Measurements from ENCODE around the gene CCL26.
A peak's percentile ranks its signal among the peaks of the same experiment; 100 is the strongest.
"Not testable (repeated sequence)": the region's sequence is repeated elsewhere in the genome, so short reads cannot be mapped to it uniquely, and the experiment has no call there.

CCL26 gene

DNA sequence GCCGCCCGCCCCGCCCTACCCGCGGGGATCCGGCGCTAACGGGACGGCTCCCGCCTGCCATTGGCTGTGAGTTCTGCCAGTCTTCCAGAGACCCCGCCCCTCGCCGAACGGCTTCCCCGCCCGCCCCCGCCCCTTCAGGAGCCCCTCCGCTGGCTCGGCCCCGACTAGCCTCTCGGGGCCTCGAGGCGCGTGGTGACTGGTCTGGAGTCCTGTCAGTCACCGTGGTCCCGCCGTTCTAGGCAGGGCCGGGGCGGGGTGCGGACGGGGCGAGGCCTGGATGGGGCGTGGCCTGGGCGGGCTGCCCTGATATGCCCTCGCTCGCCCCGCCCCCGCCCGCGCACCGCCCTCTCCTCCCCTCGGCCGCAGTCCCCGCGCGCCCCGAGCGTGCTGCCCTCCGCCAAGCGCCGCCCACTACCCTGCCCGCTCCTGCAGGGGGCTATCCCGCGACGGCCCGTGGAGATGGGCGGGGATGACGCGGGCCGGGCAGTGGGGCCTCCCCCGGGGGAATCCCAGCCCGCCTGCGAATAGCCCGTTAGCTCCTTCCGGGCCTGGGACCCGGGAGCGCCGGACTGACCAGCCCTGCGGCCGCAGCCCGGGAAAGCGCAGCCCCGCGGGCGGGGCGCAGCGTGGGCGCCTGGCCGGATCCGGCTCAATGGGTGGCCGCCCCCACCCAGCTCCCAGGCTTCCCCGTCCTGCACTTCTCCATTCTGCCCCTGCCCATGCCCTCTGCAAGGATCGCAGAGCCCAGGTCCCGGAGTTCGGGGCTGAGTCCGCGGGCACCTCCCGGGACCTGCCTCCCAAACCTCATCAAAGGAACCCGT, 32.8 kb downstream of the CCL26 start:
- Histone ChIP-seq H3K4me1 (ENCODE audit: insufficient read depth, low read length) (peaks cover 7% of the 10 kb centered on the region), H3K9ac (ENCODE audit: low read depth, low read length) (peak overlapping the region; percentile 86), H3K9me3 (ENCODE audit: control insufficient read depth, insufficient read depth, low read length) (no peaks in the 10 kb centered on the region), H3K36me3 (ENCODE audit: insufficient read depth, low read length) (no peaks in the 10 kb centered on the region)

GRCh38 chr7:75738604-75738974, 33.4 kb downstream of the CCL26 start, which contains the start of gene HIP1:
HIP1 (minus strand) TSS chr7:75738941; CDS start chr7:75738920, 21 bp downstream.
- Histone ChIP-seq H3K9me3 (ENCODE audit: control insufficient read depth, insufficient read depth, low read length) (no peaks in the 10 kb centered on the region), H3K36me3 (ENCODE audit: insufficient read depth, low read length) (no peaks in the 10 kb centered on the region), H3K9ac (ENCODE audit: low read depth, low read length) (peak within 1 kb of the TSS; percentile 86), H3K4me1 (ENCODE audit: insufficient read depth, low read length) (peaks cover 7% of the 10 kb centered on the region)

DNA sequence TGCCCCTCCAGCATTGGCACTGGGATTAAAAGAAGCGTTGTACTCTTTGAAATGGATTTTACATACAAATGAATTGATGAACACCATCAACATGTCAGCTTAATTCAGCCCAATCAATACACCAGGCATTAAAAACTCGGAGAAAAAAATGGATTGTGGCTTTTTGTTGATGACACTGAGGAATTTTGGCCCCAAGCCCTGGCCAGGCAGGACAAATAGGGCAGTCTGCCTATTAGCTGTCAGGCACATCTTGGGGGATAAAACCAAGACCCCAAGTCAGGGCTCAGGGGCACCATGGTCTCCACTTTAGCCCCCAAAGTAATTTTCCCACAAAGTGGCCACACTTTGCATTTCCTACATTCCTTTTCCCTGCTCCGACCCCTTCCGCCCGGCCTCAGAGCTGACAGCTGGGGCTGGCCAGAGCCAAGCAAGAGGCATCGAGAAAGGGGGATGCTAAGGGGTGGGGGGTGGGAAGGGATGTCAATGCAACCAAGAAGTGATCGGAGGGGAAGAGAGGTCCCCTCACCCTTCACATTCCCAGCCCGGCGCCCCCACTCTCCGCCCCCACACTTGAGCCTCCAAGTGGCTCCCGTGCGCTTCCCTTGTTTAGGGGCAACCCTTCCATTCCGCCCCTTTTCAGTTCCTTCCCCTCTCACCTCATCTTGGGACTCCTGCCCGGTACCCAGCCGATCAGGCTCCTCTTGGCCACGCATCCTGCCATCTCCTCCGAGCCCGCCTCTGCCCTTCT, 34.0 kb downstream of the CCL26 start:
- Histone ChIP-seq H3K9me3 (ENCODE audit: control insufficient read depth, insufficient read depth, low read length) (no peaks in the 10 kb centered on the region), H3K4me1 (ENCODE audit: insufficient read depth, low read length) (peaks cover 8% of the 10 kb centered on the region), H3K36me3 (ENCODE audit: insufficient read depth, low read length) (no peaks in the 10 kb centered on the region), H3K9ac (ENCODE audit: low read depth, low read length) (peak overlapping the region; percentile 86; the same call in 1 of the 2 replicates)

DNA sequence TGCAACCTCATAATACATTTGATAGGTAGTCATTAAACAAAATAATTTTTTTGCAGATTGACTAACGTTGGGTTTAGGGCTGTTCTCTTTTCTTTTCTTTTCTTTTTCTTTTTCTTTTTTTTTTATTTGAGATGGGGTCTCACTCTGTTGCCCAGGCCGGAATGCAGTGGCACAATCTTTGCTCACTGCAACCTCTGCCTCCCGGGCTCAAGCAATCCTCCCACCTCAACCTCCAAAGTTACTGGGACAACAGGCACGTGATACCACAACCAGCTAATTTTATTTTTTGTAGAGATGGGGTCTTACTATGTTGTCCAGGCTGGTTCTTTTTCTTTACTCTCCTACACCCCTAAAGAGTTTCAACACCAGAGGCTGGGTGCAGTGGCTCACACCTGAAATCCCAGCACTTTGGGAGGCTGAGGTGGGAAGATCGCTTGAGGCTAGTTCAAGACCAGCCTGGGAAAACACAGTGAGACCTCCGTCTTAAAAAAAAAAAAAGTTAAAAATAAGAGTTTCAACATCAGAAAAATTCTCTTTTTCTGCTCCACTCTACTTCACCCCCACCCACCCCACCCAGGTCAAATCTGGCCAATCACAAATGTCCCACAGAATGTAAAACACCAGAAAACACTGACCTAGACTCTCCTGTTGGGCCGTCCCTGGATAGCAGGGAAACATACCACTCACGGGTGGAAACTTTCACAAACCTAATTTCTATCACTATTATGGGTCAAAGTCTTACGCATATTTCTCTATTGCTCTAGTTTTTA, 36.2 kb downstream of the CCL26 start:
- H3K9me3 ChIP-seq (ENCODE audit: control insufficient read depth, insufficient read depth, low read length), result no peaks in the 10 kb centered on the region
- H3K4me1 ChIP-seq (ENCODE audit: insufficient read depth, low read length), result peaks cover 15% of the 10 kb centered on the region
- no peak overlapping the region for H3K9ac ChIP-seq (ENCODE audit: low read depth, low read length)

DNA sequence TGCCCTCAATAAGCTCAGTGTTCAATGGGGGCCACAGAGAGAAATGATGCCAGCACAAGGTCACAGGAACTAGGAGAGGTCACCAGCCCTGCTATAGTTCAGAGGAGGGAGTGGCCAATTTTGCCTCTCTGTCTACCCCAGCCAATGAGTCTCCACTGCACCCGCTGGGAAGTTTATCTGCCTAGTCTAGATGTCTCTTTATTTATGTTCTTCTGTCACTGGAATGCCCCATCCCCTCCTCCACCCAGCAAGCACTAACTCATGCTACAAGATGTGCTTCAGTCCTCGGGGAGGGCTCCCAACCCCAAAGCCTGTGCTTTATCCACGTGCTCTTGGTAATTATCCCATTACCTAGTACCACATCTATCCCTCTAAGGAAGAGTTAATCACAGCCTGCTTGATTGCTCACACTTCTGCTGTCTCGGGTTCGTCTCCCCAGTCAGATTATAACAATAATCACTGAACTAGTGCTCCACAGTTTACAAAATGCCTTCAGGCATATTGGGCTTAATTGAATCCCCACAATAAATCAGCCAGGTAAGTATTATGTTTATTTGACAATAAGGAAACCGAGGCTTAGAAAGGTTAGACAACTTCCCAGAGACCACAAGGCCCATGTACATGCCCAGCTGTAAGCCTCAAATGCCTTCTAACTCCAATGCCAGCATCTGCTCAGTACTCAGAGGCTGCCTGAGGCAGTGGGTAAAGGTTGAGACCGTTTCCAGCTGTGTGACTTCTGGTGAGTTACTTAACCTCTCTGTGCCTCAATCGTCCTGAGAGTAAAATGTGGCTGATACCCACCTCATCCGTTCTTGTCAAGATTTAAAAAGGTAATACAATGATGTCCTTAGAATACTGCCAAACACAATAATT, 37.2 kb downstream of the CCL26 start:
- Histone ChIP-seq H3K36me3 (ENCODE audit: insufficient read depth, low read length) (no peaks in the 10 kb centered on the region), H3K9me3 (ENCODE audit: control insufficient read depth, insufficient read depth, low read length) (no peaks in the 10 kb centered on the region), H3K9ac (ENCODE audit: low read depth, low read length) (no peak overlapping the region), H3K4me1 (ENCODE audit: insufficient read depth, low read length) (peaks cover 18% of the 10 kb centered on the region)

More for the DNA sequence above, 36.2 kb downstream of the CCL26 start:
- H3K36me3 ChIP-seq (ENCODE audit: insufficient read depth, low read length), result no peaks in the 10 kb centered on the region

- no peaks in the 10 kb centered on the region for H3K36me3 ChIP-seq (ENCODE audit: insufficient read depth, low read length)
- H3K4me1 ChIP-seq (ENCODE audit: insufficient read depth, low read length), result peaks cover 27% of the 10 kb centered on the region
- H3K9ac ChIP-seq (ENCODE audit: low read depth, low read length), result no peak overlapping the region
- H3K9me3 ChIP-seq (ENCODE audit: control insufficient read depth, insufficient read depth, low read length), result no peaks in the 10 kb centered on the region
Observed at GRCh38 chr7:75732764-75733630, 39.0 kb downstream of the CCL26 start.

- H3K36me3 ChIP-seq (ENCODE audit: insufficient read depth, low read length), result no peaks in the 10 kb centered on the region
- no peaks in the 10 kb centered on the region for H3K9me3 ChIP-seq (ENCODE audit: control insufficient read depth, insufficient read depth, low read length)
- H3K9ac ChIP-seq (ENCODE audit: low read depth, low read length), result no peak overlapping the region
- peaks cover 28% of the 10 kb centered on the region for H3K4me1 ChIP-seq (ENCODE audit: insufficient read depth, low read length)
Observed at GRCh38 chr7:75732016-75732521, 39.9 kb downstream of the CCL26 start.

DNA sequence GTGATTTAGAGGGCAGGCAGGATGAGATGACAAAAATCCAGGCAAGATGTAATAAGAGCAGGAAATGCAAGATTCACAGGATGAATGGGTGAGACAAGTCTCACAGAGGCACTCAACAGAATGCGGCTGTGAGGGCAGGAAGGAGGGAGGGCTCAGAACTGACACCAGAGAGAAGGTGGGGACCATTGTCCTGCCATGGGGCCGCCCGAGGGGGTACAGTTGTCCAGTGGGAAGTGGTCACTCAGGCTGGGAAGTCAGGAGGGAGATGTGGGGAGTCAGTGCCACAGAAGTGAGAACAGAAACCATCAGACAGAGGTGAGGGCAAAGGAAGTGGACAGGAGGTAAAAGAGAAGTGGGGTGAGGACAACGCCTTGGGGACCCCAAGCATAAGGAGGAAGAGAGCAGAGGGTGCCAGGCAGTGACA, 42.1 kb downstream of the CCL26 start:
- Histone ChIP-seq H3K36me3 (ENCODE audit: insufficient read depth, low read length) (no peaks in the 10 kb centered on the region), H3K9ac (ENCODE audit: low read depth, low read length) (no peak overlapping the region), H3K9me3 (ENCODE audit: control insufficient read depth, insufficient read depth, low read length) (no peaks in the 10 kb centered on the region), H3K4me1 (ENCODE audit: insufficient read depth, low read length) (peaks cover 25% of the 10 kb centered on the region)

GRCh38 chr7:75727881-75728593, 44.0 kb downstream of the CCL26 start:
- Histone ChIP-seq H3K9me3 (ENCODE audit: control insufficient read depth, insufficient read depth, low read length) (no peaks in the 10 kb centered on the region), H3K36me3 (ENCODE audit: insufficient read depth, low read length) (no peaks in the 10 kb centered on the region), H3K9ac (ENCODE audit: low read depth, low read length) (no peak overlapping the region), H3K4me1 (ENCODE audit: insufficient read depth, low read length) (peaks cover 21% of the 10 kb centered on the region)

- not testable (repeated sequence) for H3K36me3 ChIP-seq (ENCODE audit: insufficient read depth, low read length); H3K9me3 ChIP-seq (ENCODE audit: control insufficient read depth, insufficient read depth, low read length); H3K9ac ChIP-seq (ENCODE audit: low read depth, low read length)
- peaks cover 18% of the 10 kb centered on the region for H3K4me1 ChIP-seq (ENCODE audit: insufficient read depth, low read length)
Observed at GRCh38 chr7:75727351-75727750, 44.7 kb downstream of the CCL26 start.

DNA sequence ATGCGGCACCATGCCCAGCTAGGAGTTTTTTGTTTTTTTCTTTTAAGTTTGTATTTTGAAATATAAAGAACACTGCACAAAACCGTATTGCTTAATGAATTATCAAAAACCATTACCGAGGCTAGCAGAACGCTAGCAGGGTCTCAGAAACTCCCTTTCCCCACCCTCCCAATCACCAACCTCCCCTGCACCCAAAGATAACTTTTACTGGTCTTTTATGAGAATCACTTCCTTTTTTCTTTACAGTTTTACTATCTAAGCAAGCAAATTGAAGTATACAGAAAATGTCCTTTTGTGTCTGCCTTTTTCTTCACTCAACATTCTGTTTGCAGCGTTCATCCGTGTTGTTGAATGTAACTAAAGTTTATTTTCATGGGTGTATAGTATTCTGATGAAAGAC, 46.7 kb downstream of the CCL26 start:
- peaks cover 13% of the 10 kb centered on the region for H3K4me1 ChIP-seq (ENCODE audit: insufficient read depth, low read length)
- H3K9ac ChIP-seq (ENCODE audit: low read depth, low read length), result no peak overlapping the region
- H3K36me3 ChIP-seq (ENCODE audit: insufficient read depth, low read length), result no peaks in the 10 kb centered on the region
- no peaks in the 10 kb centered on the region for H3K9me3 ChIP-seq (ENCODE audit: control insufficient read depth, insufficient read depth, low read length)

- no peak overlapping the region for H3K9ac ChIP-seq (ENCODE audit: low read depth, low read length)
- H3K4me1 ChIP-seq (ENCODE audit: insufficient read depth, low read length), result peaks cover 6% of the 10 kb centered on the region
- H3K36me3 ChIP-seq (ENCODE audit: insufficient read depth, low read length), result no peaks in the 10 kb centered on the region
- H3K9me3 ChIP-seq (ENCODE audit: control insufficient read depth, insufficient read depth, low read length), result no peaks in the 10 kb centered on the region
Observed at GRCh38 chr7:75723444-75723843, 48.6 kb downstream of the CCL26 start.
